ENCODE measurements around the gene NHLRC4.
A peak's percentile ranks its signal among the peaks of the same experiment; 100 is the strongest.

NHLRC4 gene

DNA sequence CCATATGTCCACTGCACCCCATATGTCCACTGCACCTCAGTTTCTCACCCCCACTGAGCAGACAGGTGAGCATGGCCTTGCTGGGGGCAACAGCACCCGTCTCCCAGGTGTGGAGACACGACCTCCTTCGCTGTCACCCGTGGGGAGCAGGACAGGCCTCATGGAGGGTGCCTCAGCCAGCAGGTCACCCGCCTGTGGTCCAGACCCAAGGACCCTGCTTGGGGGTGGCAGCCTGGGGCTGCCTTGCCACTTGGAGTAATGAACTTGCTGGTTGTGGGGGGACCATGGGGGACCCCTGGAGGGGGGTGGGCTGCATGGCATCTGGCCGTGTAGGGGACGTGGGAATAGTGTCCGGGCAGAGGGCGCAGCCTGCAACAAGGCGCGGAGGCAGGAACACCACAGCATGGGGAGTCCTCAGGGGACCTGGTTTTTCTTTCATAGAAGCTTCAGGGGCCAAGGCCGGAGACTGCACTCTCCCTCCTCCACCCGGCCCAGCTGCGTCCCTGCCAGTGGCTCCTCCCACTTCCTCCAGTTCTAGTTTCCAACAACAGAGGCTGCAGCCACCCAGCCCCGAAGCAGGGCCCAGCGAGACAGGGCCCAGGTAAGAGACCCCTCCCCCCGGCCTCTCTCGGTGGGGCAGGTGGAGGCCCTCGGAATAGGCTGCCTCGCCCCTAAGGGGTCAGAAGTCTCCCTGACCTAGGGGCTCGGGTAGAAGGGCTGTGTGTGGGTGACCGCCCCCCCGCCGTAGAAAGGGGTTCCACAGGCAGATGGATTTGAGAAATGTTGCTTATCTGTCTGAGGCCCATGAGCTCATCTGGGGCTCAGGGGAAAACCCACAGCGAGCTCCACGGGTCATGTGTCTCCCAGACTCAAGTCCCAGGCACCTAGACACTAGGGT is at the start of gene NHLRC4:
NHLRC4 (plus strand) TSS at position 531 of the 898 bp plus-strand sequence. CDS start 1,043 bp downstream, outside the sequence.
- DNase-seq (ENCODE audit: low spot score), result no peak

DNA sequence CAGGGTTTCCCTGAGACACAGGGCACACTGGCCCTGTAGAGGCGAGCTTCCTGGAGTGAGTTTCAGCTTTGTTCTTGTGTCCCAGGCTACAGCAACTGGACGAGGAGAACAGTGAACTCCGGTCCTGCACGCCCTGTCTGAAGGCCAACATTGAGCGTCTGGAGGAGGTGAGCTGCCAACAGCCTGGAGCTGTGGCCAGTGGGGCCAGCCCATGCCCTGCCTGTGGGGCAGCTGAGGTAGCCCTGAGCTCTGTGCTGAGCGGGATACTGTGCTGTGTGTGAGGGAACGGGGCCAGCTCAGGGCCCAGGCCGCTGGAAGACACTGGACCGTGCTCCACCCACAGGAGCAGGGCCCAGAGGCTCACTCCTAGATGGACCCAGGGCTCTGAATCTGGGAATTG is 47.9 kb upstream of the NHLRC4 start:
- DNase-seq (ENCODE audit: low spot score), result peak; percentile 30

DNA sequence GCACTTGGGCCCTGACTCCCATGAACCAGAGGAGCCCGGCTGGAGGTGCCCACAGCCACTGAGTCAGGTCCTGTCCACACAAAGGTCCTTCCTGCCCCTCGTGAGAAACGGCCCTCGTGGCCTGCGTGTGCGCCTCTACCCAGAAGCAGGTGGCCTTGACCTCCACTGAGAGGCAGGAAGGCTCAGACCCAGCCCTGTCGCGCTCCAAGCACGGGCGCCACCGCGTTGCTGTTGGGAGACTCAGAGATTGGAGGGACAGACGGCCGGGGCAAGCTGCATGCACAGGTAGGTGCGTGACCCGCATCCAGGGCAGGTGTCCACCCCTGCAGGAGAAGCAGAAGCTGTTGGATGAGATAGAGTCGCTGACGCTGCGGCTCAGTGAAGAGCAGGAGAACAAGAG is 47.4 kb upstream of the NHLRC4 start:
- no peak for DNase-seq (ENCODE audit: low spot score)

- no peak for DNase-seq (ENCODE audit: low spot score)
Measured at GRCh38 chr16:519841-520687, 46.7 kb upstream of the NHLRC4 start.

DNA sequence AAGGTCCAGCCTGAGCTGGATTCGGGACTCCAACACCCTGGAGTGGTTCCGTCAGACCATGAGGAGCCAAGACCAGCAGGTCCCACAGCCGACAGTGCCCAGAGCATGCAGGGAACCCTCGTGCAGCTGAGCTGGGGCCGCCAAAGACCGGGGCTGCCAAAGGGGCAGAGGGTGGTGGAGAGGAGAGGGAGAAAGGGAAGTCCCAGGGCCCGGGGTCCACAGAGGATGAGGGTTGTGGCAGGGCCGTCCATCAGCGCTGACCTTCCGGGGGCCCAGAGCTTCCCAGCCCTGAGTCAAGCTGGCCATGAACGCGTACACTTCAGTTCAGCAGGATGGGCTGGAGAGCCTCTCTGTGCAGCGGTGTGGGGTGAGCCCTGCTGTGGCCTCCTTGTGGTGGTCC is 46.0 kb upstream of the NHLRC4 start:
- no peak for DNase-seq (ENCODE audit: low spot score)

- no peak for DNase-seq (ENCODE audit: low spot score)
Measured at GRCh38 chr16:521381-522210, 45.2 kb upstream of the NHLRC4 start.

GRCh38 chr16:522320-523096 is 44.3 kb upstream of the NHLRC4 start:
- DNase-seq (ENCODE audit: low spot score), result no peak

GRCh38 chr16:523097-523741 is 43.6 kb upstream of the NHLRC4 start:
- DNase-seq (ENCODE audit: low spot score), result no peak

DNA sequence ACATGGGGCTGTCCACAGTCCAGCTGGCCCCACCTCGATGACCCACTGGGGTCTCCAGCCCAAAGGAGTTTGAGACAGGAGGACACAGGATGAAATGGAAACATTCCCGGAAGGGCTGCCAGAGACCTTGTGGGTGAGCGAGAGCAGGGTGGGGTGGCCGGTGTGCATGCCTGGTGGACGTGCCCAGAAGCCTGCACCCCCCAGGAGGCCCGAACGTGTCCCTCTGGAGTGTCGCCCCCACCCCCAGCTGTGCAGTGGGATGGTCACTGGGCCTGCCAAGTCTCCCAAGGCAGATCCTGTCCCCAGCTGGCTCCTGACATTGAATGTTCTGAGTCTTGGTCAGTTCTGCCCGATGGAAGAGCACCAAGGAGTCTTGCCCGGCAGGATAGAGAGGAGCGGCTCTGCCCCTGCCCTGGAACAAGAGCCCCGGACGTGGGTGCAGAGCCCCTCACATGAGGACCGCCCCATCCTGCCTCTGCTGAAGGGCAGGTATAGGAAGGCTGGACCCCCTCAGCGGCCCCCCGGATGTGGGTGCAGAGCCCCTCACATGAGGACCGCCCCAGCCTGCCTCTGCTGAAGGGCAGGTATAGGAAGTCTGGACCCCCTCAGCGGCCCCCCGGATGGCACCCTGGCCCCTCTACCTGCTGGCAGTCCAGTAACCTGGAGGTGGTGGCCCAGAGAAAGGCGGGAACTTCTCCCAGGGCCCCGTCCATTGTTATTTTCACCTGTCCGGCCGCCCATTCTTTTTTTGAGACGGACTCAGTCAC is 42.3 kb upstream of the NHLRC4 start:
- DNase-seq (ENCODE audit: low spot score), result no peak

- DNase-seq (ENCODE audit: low spot score), result no peak
Measured at GRCh38 chr16:525123-525519, 41.7 kb upstream of the NHLRC4 start.

DNA sequence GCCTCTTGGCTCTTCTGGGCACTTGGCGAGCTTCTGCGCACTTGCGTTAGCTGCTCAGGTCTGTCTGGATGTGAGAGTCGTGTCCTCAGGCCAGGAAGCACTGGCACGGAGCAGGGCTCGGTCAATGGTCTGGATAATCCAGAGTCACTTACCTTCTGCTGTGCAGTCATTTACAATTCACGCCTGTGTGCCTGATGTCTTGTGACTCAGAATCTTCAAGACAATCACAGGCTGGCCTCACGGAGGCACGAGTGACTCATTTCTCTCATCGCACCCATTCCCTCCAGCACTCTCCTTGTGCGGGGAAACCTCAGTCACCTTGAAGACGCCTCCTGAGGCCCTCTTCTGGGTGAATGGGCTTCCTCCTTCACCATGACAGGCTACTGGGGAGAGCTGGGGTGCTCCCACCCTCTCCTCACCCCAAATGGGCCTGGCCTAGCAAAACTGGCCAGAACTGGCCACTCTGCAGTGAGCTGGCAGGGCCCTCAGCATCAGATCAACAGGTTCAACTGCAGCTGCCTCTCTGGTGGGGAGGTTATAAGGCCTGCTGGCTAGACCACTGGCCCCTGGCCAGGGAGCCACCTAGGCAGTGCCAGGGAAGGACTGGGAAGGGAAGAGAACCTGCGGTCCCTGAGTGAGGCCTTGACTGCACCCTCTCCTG is 41.2 kb upstream of the NHLRC4 start:
- peak; percentile 35 for DNase-seq (ENCODE audit: low spot score)

DNA sequence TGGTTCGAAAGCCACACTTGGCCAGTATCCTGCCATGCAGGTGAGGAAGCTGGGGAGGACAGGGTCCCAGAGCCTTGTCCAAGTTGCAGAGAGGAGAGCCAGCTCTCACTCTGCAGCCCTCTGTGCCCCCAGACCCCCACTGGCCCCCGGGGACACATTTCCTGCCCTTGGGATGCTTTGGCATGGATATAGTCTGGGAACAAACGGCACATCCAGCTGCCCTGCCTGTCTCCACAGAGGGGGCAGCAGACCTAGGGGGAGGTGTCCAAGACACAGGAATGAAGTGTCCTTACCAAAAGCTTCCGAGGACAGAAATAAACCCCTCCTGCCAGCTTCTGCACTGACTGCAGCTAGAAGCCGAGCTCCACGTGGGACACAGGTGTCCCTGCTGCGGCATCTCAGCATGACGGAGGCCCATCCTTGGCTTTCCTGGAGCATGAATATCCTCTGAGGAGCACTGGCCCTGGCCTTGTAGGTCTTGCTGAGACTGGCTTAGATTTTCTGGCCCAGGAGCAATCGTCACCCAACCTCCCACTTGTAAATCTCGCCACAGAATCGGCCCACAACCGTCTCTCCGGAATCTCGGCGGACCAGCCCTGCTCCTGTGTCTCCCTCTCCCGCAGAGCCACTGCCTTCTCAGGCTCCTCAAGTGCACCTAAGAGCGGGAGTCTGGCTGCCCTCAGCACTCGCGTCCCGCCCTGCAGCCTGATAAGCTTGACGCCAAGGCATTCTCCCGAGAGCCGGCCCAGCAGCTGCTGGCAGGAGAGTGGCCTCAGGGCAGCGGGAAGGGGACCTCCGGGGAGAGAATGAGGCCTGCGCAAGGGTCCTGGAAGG is 40.4 kb upstream of the NHLRC4 start:
- no peak for DNase-seq (ENCODE audit: low spot score)

DNA sequence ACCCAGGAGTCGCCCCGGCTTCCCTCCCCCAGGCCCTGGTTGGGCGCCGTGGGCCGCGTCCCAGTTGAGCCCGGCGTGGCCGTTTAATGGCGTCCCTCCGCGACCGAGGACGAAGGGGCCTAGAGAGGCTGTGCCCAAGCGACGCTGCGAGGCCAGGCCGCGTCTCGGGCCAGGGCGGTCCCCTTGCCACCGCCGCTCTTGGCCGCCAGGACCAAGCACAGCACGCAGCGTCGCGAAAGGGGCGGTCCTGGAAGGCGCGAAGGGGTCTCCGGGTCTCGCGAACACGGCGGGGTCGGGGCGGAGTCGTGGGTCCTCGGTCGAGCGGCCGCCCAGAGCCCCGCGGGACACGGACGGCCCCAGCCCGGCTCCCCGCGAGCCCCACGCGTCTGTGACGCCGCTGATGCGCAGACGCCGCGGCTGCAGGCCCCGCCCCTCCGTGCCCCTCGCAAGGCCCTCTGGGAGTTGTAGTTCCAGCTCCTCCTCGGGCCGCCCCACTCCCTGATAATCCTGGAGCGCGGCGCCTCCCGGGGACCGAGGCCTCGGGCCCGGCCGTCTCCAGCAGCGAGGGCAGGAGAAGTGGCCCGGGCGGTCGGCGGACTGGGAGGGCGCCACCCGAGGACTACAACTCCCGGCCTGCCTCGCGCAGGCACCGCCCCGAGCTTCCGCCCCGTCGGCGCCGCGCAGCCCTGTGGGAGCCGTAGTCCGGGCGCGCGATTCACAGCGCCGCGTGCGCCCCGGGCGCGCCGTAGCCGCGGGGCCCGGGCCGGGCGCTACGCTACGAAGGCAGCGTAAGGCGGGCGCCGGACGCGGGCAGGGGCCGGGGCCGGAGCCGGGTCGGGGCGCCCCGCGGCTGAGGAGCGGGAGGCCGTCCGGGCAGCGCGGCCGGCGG is 39.5 kb upstream of the NHLRC4 start, which contains the start of gene CAPN15:
CAPN15 (plus strand) TSS at position 698 of the 889 bp plus-strand sequence. CDS start 19,127 bp downstream, outside the sequence.
- DNase-seq (ENCODE audit: low spot score), result peak; percentile 70

- DNase-seq (ENCODE audit: low spot score), result no peak
Measured at GRCh38 chr16:528111-529011, 38.4 kb upstream of the NHLRC4 start.

DNA sequence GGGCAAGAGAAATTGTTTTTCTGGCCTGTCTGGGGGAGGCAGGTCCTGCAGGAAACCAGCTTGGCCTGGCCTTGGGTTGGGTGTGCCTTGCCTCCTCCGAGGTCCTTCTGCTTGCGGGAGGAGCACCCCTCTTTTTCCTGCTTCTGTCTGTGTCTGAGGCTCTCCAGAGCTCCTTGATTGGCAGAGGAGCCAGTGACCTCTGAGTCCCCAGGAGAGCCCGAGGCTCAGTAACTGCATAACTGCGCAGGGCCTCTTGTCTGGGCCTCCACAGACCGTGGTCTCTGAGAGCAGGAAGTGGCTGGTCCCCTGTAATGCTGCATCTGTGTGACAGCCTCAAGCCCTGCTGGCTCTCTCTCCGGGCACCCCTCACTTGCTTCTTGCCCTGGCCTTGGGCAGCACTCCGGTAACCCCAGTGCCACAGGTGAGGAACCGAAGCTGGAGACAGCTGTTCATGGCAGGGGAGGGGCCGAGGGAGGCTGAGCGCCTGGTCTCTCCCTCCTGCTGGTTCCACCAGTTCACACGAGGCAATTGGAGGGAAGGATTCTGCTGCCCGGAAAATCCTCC is 37.7 kb upstream of the NHLRC4 start:
- DNase-seq (ENCODE audit: low spot score), result no peak
